ENCODE results near the gene DIP2A.
A peak's percentile ranks its signal among the peaks of the same experiment; 100 is the strongest.

DIP2A gene

DNA sequence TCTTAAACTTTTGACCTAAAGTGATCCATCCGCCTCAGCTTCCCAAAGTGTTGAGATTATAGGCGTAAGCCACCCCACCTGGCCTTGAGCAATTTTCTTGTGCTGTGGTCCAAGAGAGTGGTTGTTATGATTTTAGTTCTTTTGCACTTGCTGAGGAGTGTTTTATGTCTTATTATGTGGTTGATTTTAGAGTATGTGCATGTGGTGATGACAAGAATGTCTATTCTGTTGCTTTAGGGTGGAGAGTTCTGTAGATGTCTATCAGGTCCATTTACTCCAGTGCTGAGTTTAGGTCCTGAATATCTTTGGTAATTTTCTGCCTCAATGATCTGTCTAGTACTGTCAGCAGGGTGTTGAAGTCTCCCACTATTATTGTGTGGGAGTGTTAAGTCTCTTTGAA lies 157.4 kb downstream of the DIP2A start:
- DNase-seq (no peak), ATAC-seq (replicated peaks) (no peak)
- Mint-ChIP-seq H3K9me3 (no peaks in the 10 kb centered on the region), H3K4me1 (ENCODE audit: low read depth in 2 of 2) (peaks cover 12 to 14% of the 10 kb centered on the region in 2 donors), H3K27ac (no peak overlapping the region), H3K27me3 (peaks cover 0 to 6% of the 10 kb centered on the region in 2 donors), H3K36me3 (ENCODE audit: insufficient read depth) (no peaks in the 10 kb centered on the region), H3K4me3 (no peak overlapping the region)

- Mint-ChIP-seq H3K9me3 (no peaks in the 10 kb centered on the region), H3K27me3 (peaks cover 0 to 6% of the 10 kb centered on the region in 2 donors), H3K4me3 (no peak overlapping the region), H3K4me1 (ENCODE audit: low read depth in 2 of 2) (peaks cover 17 to 20% of the 10 kb centered on the region in 2 donors), H3K27ac (no peak overlapping the region), H3K36me3 (ENCODE audit: insufficient read depth) (no peaks in the 10 kb centered on the region)
- no peak for ATAC-seq (replicated peaks)
- no peak for DNase-seq
These were observed 158.0 kb downstream of the DIP2A start for GRCh38 chr21:46616656-46617055.

- Mint-ChIP-seq H3K4me3 (no peak overlapping the region), H3K36me3 (ENCODE audit: insufficient read depth) (no peaks in the 10 kb centered on the region), H3K9me3 (no peaks in the 10 kb centered on the region), H3K27ac (no peak overlapping the region), H3K4me1 (ENCODE audit: low read depth in 2 of 2) (peaks cover 23 to 28% of the 10 kb centered on the region in 2 donors), H3K27me3 (peaks cover 0 to 6% of the 10 kb centered on the region in 2 donors)
- DNase-seq (no peak), ATAC-seq (replicated peaks) (no peak)
These were observed 158.8 kb downstream of the DIP2A start for GRCh38 chr21:46617267-46618051.

DNA sequence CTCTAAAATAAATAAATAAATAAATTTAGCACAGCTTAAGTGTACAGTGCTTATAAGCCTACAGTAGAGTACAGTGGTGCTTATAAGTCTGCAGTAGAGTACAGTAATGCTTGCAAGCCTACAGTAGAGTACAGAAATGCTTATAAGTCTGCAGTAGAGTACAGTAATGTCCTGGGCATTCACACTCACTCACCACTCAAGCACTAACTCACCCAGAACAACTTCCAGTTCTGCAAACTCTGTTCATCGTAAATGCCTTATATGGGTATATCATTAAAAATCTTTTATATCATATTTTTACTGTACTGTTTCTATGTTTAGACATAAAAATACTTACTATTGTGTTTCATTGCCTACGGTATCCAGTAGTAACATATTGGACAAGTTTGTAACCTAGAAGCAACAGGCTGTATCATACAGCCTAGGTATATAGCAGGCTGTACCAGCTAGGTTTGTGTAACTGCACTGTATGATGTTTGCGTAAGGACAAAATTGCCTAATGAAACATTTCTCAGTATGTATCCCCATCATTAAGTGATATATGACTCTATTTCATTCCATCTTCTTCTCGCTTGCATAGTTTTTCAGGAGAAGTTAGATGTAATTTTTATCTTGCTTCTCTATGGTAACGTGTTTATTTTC lies 160.2 kb downstream of the DIP2A start:
- no peaks in the 10 kb centered on the region for H3K36me3 Mint-ChIP-seq (ENCODE audit: insufficient read depth)
- peak overlapping the region in 1 of 2 donors; percentile 96 for H3K27ac Mint-ChIP-seq
- no peak for DNase-seq

More for the DNA sequence above, 160.2 kb downstream of the DIP2A start:
- no peaks in the 10 kb centered on the region for H3K9me3 Mint-ChIP-seq
- peaks cover 30 to 35% of the 10 kb centered on the region in 2 donors for H3K4me1 Mint-ChIP-seq (ENCODE audit: low read depth in 2 of 2)
- no peak overlapping the region for H3K4me3 Mint-ChIP-seq
- ATAC-seq (replicated peaks): no peak
- peaks cover 0 to 6% of the 10 kb centered on the region in 2 donors for H3K27me3 Mint-ChIP-seq

Data from effector memory CD8-positive, alpha-beta T cell (primary cell).